Activated CD4-positive, alpha-beta memory T cell treated with anti-CD3 and anti-CD28 coated beads, Interleukin-2, amount 10 ng/mL, durations not matched to agents 7 days and 5 days (primary cell): ENCODE measurements around the gene PHLDB1. TPM values are rescaled to one million over a fixed set of nuclear protein-coding genes. Genes with fewer than 3 reads are reported as not detected.

Experiments used
- CTCF ChIA-PET: fragments of 350-600 bp; sonication (Branson Sonifier 250); formaldehyde crosslinking; loops from one replicate; lab custom pipeline; 2021; ENCODE audit warnings: antibody characterized with exemption, inconsistent platforms; lab: Charles Lee
- POLR2A ChIA-PET: fragments of 350-600 bp; sonication (Branson Sonifier 250); formaldehyde crosslinking; loops from one replicate; lab custom pipeline; 2021; ENCODE audit warnings: antibody characterized with exemption; lab: Charles Lee
- DNase-seq: peaks from one replicate; pipeline ENCODE4 v3.0.0-alpha.2; 2020
- H3K27ac Mint-ChIP-seq: one replicate; pipeline ENCODE4 v1.8.0; 2021; ENCODE audit warnings: mild to moderate bottlenecking, mixed read lengths
- H3K27me3 Mint-ChIP-seq: one replicate; pipeline ENCODE4 v1.8.0; 2021; ENCODE audit warnings: mixed read lengths
- H3K36me3 Mint-ChIP-seq: one replicate; pipeline ENCODE4 v1.8.0; 2021; ENCODE audit warnings: low read depth, mixed read lengths
- H3K4me1 Mint-ChIP-seq: one replicate; pipeline ENCODE4 v1.8.0; 2021; ENCODE audit warnings: mixed read lengths
- H3K4me3 Mint-ChIP-seq: one replicate; pipeline ENCODE4 v1.8.0; 2021; ENCODE audit warnings: mild to moderate bottlenecking, mixed read lengths
- H3K9me3 Mint-ChIP-seq: one replicate; pipeline ENCODE4 v1.8.0; 2021; ENCODE audit warnings: mixed read lengths
- total RNA-seq, 2 experiments: library from RNA; stranded (reverse); gene quantifications; one replicate each; pipeline ENCODE4 v1.2.3, GENCODE V29; 2021

The PHLDB1 gene
- total RNA-seq, 2 experiments from 2014 or later = 0.53 to 0.63 TPM

DNA sequence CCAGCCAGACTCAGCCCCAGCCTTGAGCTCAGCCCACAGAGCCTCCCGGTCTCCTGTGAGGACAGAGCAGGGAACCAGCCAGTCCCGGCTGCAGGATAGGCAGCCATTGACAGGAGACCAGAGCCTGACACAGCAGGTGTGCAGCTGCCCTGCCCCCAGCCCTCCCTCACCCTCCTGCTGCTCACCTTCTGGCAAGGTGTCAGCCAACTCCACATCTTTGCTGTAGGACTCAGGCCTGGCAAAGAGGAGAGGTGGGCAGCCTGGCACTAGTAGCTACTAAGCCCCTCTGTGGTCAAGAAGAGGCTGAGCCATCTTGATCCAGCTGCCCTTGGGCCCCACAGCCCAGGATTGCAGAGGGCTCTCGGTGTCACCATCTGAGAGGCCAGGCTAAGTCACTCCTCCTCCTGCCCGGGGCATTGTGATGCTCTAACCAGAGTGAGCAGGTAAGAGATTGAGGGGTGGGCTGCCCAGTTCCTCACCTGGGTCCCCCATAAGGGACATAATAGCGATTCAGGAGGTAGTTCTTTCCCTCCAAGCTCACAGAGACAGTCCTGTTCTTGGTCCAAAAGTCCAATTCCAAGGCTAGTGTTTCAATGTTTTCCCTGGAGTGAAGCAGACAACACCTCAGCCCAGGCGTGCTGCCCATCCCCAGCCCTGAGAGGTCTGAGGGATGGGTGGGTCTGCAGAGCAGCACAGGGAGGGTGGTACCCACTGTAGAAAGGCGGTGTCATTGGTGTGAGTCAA, 53.4 kb downstream of the PHLDB1 start:
- Mint-ChIP-seq H3K36me3 (no peaks in the 10 kb centered on the region), H3K4me3 (no peak overlapping the region), H3K4me1 (peaks cover 3% of the 10 kb centered on the region), H3K27ac (no peak overlapping the region), H3K9me3 (no peaks in the 10 kb centered on the region), H3K27me3 (peaks cover 4% of the 10 kb centered on the region)
- POLR2A ChIA-PET = interaction anchor here (0.9 to 1.6 kb wide), 2 partner anchors 94 to 130 kb away, joined by 4 to 5 read pairs; partner anchors contain the start of gene DDX6
- DNase-seq = no peak
- CTCF ChIA-PET = interaction anchor here (1.0 to 2.2 kb wide), 7 partner anchors 10 to 81 kb away, joined by 3 to 8 read pairs (median 3); no protein-coding TSS in a partner anchor

DNA sequence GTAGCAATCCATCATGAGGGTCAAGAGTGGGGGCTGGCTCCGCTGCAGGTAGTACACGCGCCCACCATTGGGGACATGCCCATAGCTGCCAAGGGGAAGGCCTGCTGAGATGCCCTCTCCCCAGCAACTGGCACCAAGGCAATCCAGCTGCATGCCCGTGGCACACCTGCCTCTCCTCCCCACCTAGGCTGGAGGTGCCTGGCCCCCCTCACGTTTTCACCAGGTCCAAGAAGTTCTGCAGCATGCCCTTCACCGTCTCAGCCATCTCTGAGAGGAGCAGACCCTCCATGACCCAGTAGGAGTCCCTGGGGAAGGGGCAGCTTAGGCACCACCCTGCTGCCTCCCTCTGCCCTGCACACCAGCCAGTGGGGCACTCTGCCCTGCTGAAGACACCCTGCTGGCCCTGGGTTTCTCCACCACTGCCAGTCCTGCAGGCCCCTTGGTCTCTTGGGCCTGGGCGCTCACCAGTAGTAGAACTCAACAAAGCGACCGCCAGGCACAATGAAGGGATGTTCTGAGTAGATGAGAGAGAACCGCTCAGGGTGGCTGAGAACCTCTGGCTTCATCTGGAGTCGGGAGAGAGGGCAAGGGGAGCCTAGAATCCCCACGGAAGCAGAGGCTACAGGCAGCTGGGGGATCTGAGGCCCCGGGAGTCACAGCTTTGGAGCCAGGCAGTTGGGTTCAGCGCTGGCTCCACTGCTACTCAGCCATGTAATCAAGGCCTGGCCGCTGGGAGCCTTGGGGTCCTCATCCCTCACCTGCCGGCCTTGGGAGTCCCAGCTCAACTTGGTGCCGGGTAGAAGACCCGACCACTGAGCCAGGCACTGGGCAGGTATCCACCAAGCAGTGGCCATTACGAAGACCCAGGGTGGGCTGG, 54.2 kb downstream of the PHLDB1 start:
- DNase-seq = no peak
- POLR2A ChIA-PET = interaction anchor here (0.9 kb wide), 1 partner anchor 93 kb away, joined by 4 read pairs; no protein-coding TSS in a partner anchor
- Mint-ChIP-seq H3K36me3 (no peaks in the 10 kb centered on the region), H3K27ac (no peak overlapping the region), H3K4me3 (no peak overlapping the region), H3K27me3 (peaks cover 4% of the 10 kb centered on the region), H3K9me3 (no peaks in the 10 kb centered on the region), H3K4me1 (peaks cover 3% of the 10 kb centered on the region)
- CTCF ChIA-PET = interaction anchor here (1.0 to 1.5 kb wide), 3 partner anchors 28 to 81 kb away, joined by 3 to 4 read pairs (median 3); no protein-coding TSS in a partner anchor

DNA sequence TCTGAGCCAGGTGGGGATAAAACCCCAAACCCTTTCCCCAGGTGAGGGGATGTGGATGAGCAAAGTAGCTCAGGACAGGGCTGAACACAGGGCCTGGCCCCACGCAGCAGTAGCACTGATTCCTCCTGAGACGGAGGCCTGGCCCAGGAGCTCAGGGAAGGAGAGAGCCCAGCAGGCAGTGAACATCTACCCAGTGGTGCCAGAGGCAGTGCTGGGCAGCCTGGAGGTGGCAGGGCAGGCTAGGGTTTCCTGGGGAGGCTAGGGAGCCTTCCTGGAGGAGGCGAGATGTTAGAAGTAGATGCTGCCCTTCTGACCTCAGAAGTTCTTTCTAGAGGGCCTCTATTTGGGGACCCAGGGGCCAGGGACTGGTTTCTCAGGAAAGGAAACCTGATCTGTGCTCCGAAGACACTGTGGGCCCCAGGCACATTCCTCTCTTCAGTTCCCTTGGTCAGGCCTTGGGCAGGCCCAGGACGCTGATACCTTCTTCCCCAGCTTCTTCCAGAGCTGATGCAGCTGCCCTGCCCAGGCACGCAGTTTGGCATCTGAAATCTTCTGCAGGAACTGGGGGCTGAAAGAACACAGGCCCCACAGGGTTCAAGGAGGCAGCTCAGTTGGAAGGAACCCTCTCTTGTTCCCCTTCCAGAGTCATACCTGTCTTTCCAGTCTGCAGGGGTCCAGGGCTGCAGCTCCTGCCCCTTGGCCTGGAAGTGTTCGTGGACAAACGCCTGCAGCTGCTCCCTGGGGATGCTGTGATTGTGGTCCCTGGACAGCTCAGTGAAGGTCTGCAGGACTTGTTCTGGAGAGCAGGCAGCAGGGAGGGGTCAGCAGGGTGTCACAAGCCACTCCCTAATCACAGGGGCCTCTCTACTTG, 55.2 kb downstream of the PHLDB1 start:
- ChIA-PET CTCF (interaction anchor here (0.6 to 1.5 kb wide), 3 partner anchors 27 to 138 kb away, joined by 3 read pairs; no protein-coding TSS in a partner anchor), POLR2A (no interaction called here)
- no peak overlapping the region for H3K27ac Mint-ChIP-seq
- DNase-seq = no peak
- no peaks in the 10 kb centered on the region for H3K9me3 Mint-ChIP-seq
- peaks cover 3% of the 10 kb centered on the region for H3K4me1 Mint-ChIP-seq
- H3K36me3 Mint-ChIP-seq = no peaks in the 10 kb centered on the region
- H3K4me3 Mint-ChIP-seq = no peak overlapping the region
- peaks cover 4% of the 10 kb centered on the region for H3K27me3 Mint-ChIP-seq

DNA sequence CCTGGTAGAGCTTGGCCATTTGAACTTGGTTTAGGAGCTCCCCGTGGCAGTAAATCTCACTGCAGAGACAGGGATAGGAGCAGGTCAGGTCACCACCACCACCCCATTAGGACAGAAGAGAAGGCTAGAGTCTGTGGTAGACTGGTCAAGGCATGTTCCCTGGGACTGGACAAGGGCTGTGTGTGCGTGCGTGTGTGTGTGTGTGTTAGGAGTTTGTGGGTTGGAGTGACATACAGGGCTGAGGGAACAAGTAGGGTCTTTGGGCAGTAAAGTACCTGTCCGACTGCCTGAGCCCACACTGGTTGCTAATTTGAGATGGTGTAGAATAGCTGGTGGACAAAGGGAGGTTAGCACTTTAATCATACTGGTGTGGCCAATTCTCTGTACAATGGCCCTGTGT, 56.0 kb downstream of the PHLDB1 start:
- Mint-ChIP-seq H3K36me3 (no peaks in the 10 kb centered on the region), H3K4me3 (no peak overlapping the region), H3K9me3 (no peaks in the 10 kb centered on the region), H3K27me3 (peaks cover 4% of the 10 kb centered on the region), H3K4me1 (peaks cover 3% of the 10 kb centered on the region), H3K27ac (no peak overlapping the region)
- POLR2A ChIA-PET = no interaction called here
- DNase-seq = no peak
- CTCF ChIA-PET = interaction anchor here (1.3 kb wide), 1 partner anchor 17 kb away, joined by 4 read pairs; no protein-coding TSS in a partner anchor

DNA sequence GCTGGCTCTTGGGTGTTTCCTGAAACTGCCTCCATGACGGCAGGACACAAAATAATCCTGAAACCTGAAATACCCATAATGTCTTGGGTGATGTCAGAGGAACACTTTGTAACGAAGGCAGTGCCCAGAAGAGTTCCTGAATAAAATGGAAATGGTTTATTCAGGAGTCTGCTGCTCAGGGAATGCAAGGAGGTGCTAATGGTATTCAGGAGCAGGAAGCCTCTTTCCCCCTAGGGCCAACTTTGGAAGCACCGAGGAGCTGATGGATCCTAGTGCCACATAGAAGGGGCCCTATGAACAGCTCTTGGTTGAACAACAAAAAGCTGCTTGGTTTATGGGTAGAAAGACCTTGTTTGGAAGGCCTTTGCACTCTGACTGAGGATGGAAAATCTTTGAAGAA, 56.5 kb downstream of the PHLDB1 start:
- no peaks in the 10 kb centered on the region for H3K9me3 Mint-ChIP-seq
- POLR2A ChIA-PET = no interaction called here
- no peaks in the 10 kb centered on the region for H3K36me3 Mint-ChIP-seq
- CTCF ChIA-PET = interaction anchor here (0.6 to 1.3 kb wide), 2 partner anchors 17 to 81 kb away, joined by 3 to 4 read pairs; no protein-coding TSS in a partner anchor
- H3K4me3 Mint-ChIP-seq = no peak overlapping the region
- no peak overlapping the region for H3K27ac Mint-ChIP-seq
- peaks cover 3% of the 10 kb centered on the region for H3K4me1 Mint-ChIP-seq
- H3K27me3 Mint-ChIP-seq = peaks cover 5% of the 10 kb centered on the region
- no peak for DNase-seq

DNA sequence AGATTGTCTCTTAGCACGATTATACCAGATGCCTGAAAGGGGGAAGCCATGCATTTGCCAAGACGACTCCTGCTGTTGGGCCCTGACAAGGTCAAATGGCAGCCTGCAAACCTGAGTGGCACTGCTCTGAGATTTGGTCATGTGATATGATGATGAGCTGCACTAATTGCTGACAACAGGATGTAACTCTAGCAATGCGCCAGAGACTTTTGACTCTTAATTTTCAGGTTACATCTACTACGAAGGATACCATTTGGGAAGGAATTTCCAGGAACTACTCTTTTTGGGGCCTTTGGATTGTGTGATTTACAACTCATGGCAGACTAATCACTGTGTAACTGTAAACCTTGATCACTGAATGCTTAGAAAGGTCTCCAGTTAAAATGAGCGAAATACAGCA, 59.0 kb downstream of the PHLDB1 start:
- Mint-ChIP-seq H3K4me3 (no peak overlapping the region), H3K27ac (no peak overlapping the region), H3K4me1 (no peaks in the 10 kb centered on the region), H3K9me3 (no peaks in the 10 kb centered on the region), H3K36me3 (no peaks in the 10 kb centered on the region), H3K27me3 (peaks cover 24% of the 10 kb centered on the region)
- ChIA-PET CTCF (no interaction called here), POLR2A (no interaction called here)
- DNase-seq = no peak

DNA sequence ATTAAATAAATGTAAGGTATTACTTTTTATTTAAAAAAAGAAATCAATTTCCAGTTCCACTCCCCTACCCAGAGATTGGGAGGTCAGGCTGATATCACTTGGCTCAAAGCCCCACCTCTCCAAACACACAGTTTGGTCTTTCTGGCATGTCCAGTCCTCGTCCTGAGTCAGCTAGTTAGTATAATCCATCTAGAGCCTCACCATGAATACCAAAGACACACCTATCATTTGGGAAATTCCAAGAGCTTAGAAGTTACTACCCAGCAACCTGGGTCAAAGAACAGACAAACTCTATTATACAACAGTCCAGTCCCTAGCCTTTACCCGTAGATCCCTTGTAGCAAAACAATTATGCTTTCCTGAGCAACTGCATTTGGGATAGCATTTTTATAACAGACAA, 62.6 kb downstream of the PHLDB1 start:
- Mint-ChIP-seq H3K36me3 (no peaks in the 10 kb centered on the region), H3K27me3 (peaks cover 23% of the 10 kb centered on the region), H3K4me1 (no peaks in the 10 kb centered on the region), H3K9me3 (no peaks in the 10 kb centered on the region), H3K4me3 (no peak overlapping the region), H3K27ac (no peak overlapping the region)
- CTCF ChIA-PET = interaction anchor here (0.6 to 1.1 kb wide), 3 partner anchors 10 to 298 kb away, joined by 3 to 4 read pairs (median 3); no protein-coding TSS in a partner anchor
- POLR2A ChIA-PET = no interaction called here
- no peak for DNase-seq

DNA sequence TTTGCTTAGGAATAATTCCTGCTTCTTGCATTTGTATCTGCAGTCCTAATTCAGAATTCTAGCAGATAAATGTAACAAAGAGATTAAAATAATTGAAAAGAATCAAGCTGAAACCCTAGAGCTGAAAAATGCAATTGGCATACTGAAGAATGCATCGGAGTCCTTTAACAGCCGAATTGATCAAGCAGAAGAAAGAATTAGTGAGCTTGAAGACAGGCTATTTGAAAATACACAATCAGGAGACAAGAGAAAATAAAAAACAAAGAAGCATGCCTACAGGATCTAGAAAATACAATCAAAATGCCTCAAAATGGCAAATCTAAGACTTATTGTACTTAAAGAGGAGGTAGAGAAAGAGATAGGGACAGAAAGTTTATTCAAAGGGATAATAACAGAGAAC, 63.8 kb downstream of the PHLDB1 start:
- ChIA-PET POLR2A (no interaction called here), CTCF (interaction anchor here (1.0 kb wide), 1 partner anchor 19 kb away, joined by 4 read pairs; no protein-coding TSS in a partner anchor)
- H3K27me3 Mint-ChIP-seq = peaks cover 23% of the 10 kb centered on the region
- no peaks in the 10 kb centered on the region for H3K4me1 Mint-ChIP-seq
- H3K36me3 Mint-ChIP-seq = no peaks in the 10 kb centered on the region
- H3K27ac Mint-ChIP-seq = no peak overlapping the region
- no peak for DNase-seq
- H3K4me3 Mint-ChIP-seq = no peak overlapping the region
- H3K9me3 Mint-ChIP-seq = peaks cover 4% of the 10 kb centered on the region

DNA sequence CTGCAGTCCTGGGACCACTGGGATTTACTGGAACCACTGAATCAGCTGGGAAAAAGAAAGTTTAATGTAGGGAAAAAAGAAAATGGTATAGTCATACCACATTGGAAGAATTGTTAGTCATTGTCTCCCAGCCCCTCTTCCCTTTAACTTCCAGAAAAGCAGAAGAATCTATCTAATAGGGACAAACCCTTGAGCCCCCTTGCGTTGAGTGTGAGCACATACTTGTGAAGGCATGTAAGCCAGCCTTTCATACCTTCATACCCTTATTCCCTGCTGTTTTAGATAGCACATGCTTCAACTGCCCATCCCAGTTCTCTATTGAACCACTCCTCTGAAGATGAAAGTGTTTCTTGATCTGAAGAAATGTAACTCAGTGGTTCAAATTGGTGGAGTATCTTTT, 65.4 kb downstream of the PHLDB1 start:
- H3K9me3 Mint-ChIP-seq = peaks cover 9% of the 10 kb centered on the region
- CTCF ChIA-PET = no interaction called here

DNA sequence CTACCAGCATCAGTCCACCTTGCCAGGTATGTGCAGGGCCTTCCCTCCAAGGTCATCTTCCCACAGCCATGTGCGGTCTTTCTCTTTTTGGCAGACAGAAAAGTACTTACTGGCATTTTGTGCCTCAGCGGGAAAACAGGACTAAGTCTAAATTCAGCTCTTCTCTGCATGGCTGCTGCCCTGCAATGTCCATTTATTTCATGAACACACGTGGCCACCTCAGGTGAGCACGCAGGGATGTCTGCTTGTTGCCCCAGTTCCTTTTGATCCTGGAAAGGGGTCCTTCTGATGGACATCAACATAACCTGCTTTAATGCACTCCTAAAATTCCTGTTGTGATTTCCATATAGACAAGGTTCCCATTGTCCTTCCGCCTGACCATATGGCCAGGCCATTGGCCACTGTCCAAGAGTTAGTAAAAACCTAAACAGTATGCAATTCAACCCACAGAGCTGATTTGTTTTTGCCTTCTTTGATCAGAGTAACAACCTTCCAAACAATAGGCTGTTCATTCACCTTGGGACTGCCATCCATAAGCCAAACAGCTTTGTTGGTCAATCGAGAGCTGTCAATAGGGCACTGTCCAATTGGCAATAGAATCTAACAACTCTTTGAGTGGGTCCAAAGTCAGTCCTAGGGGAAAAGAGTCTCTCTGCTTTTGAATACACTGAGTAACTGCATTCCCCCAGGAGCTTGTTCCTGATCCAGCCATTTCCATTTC, 66.1 kb downstream of the PHLDB1 start:
- Mint-ChIP-seq H3K27me3 (peaks cover 23% of the 10 kb centered on the region), H3K9me3 (peaks cover 9% of the 10 kb centered on the region), H3K4me3 (no peak overlapping the region), H3K27ac (no peak overlapping the region), H3K4me1 (no peaks in the 10 kb centered on the region), H3K36me3 (peaks cover 4% of the 10 kb centered on the region)
- DNase-seq = no peak
- POLR2A ChIA-PET = no interaction called here
- CTCF ChIA-PET = interaction anchor here (0.6 to 1.0 kb wide), 2 partner anchors 16 to 502 kb away, joined by 3 read pairs; no protein-coding TSS in a partner anchor

More for the DNA sequence above, 65.4 kb downstream of the PHLDB1 start:
- no peak for DNase-seq
- no peak overlapping the region for H3K27ac Mint-ChIP-seq
- peaks cover 23% of the 10 kb centered on the region for H3K27me3 Mint-ChIP-seq
- no peaks in the 10 kb centered on the region for H3K4me1 Mint-ChIP-seq
- H3K4me3 Mint-ChIP-seq = no peak overlapping the region
- POLR2A ChIA-PET = no interaction called here
- peaks cover 4% of the 10 kb centered on the region for H3K36me3 Mint-ChIP-seq

DNA sequence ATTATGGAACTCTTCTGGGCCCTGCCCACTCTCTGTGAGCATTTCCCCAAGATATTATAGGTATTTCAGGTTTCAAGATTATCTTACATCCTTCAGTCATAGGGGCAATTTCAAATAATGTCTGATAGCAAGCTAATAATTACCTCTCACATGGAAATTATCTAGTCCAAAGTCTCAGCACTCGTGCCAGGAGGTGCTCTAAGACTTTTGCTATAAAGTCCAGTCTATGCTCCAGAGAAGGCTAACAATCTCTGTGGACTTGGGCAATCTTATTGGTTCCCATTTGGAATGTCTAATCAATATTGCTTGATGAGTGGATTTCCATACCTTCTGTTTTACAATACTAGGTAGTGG, 66.6 kb downstream of the PHLDB1 start:
- no peak for DNase-seq
- POLR2A ChIA-PET = no interaction called here
- H3K4me1 Mint-ChIP-seq = no peaks in the 10 kb centered on the region
- no peak overlapping the region for H3K27ac Mint-ChIP-seq
- no peak overlapping the region for H3K4me3 Mint-ChIP-seq
- peaks cover 9% of the 10 kb centered on the region for H3K9me3 Mint-ChIP-seq
- CTCF ChIA-PET = interaction anchor here (0.6 to 1.0 kb wide), 2 partner anchors 16 to 503 kb away, joined by 3 read pairs; no protein-coding TSS in a partner anchor
- H3K27me3 Mint-ChIP-seq = peaks cover 20% of the 10 kb centered on the region
- peaks cover 4% of the 10 kb centered on the region for H3K36me3 Mint-ChIP-seq

DNA sequence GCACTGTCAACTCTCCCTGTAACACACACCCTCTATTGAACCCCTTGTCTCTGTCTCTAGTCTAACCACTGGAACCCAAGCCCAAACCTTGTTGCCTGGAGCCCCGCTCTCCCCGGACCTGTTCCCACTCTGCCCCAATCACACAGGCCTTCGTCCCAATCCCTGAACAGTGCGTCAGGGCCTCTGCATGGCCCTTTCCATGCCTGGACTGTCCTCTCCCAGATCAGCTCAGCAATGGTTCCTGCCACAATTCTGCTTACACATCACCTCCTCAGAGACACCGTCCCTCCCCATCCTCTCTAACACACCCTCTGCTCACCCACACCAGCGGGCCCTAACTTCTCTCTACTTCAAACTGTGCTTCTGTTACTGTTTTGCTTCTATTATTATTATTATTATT, 70.6 kb downstream of the PHLDB1 start:
- POLR2A ChIA-PET = no interaction called here
- H3K27ac Mint-ChIP-seq = no peak overlapping the region
- peaks cover 4% of the 10 kb centered on the region for H3K36me3 Mint-ChIP-seq
- CTCF ChIA-PET = no interaction called here
- H3K27me3 Mint-ChIP-seq = peaks cover 8% of the 10 kb centered on the region
- H3K4me1 Mint-ChIP-seq = no peaks in the 10 kb centered on the region
- H3K9me3 Mint-ChIP-seq = peaks cover 9% of the 10 kb centered on the region
- H3K4me3 Mint-ChIP-seq = no peak overlapping the region
- no peak for DNase-seq
